Coronary artery (tissue), 2 donors: ENCODE measurements around the gene ZNF576.
"Not testable (repeated sequence)": the region's sequence is repeated elsewhere in the genome, so short reads cannot be mapped to it uniquely, and the experiment has no call there.

Source experiments
- DNase-seq: peaks from one replicate; pipeline ENCODE4 v3.0.0-alpha.2; 2017; ENCODE audit warnings: low spot score
- H3K27ac ChIP-seq, 2 donors: fragments of 200-600 bp; sonication (generic); one replicate each; pipeline ENCODE4 v1.5.1; 2016 to 2019
- H3K4me3 ChIP-seq: fragments of 200-600 bp; sonication (generic); 2 replicates; pipeline ENCODE4 v1.5.1; 2016; ENCODE audit warnings: mild to moderate bottlenecking, moderate library complexity
- CTCF ChIP-seq: fragments of 200-600 bp; sonication (generic); IDR thresholded peaks from one replicate; pipeline ENCODE4 v1.5.1; 2019; ENCODE audit warnings: antibody characterized with exemption

ZNF576 gene

GRCh38 chr19:43594710-43595604, 1.4 kb upstream of the ZNF576 start:
- DNase-seq = no peak
- peak; percentile 45 for TF ChIP-seq CTCF
- peak overlapping the region; percentile 76 to 97 for H3K27ac ChIP-seq
- H3K4me3 ChIP-seq = peak overlapping the region; percentile 67

- DNase-seq = no peak
- H3K27ac ChIP-seq = peak overlapping the region; percentile 76 to 97
- TF ChIP-seq CTCF = no peak
- H3K4me3 ChIP-seq = peak overlapping the region; percentile 67
These were observed 793 bp upstream of the ZNF576 start for GRCh38 chr19:43595605-43595998.

- H3K27ac ChIP-seq = peak overlapping the region; percentile 76 to 97
- DNase-seq = no peak
- H3K4me3 ChIP-seq = peak overlapping the region; percentile 67
- no peak for TF ChIP-seq CTCF
These were observed 557 bp downstream of the ZNF576 start for GRCh38 chr19:43596842-43597461.

GRCh38 chr19:43597876-43598275, 1.5 kb downstream of the ZNF576 start:
- no peak for TF ChIP-seq CTCF
- no peak overlapping the region for H3K27ac ChIP-seq

GRCh38 chr19:43598445-43599240, 2.2 kb downstream of the ZNF576 start:
- Histone ChIP-seq H3K4me3 (no peak overlapping the region), H3K27ac (no peak overlapping the region)
- no peak for DNase-seq
- TF ChIP-seq CTCF = no peak

More at GRCh38 chr19:43597876-43598275, 1.5 kb downstream of the ZNF576 start:
- no peak for DNase-seq
- peak overlapping the region; percentile 67 for H3K4me3 ChIP-seq

GRCh38 chr19:43599635-43600295, 3.4 kb downstream of the ZNF576 start:
- no peak for TF ChIP-seq CTCF
- H3K27ac ChIP-seq = no peak overlapping the region
- no peak overlapping the region for H3K4me3 ChIP-seq
- DNase-seq = no peak

- not testable (repeated sequence) for H3K4me3 ChIP-seq, H3K27ac ChIP-seq, DNase-seq
These were observed 3.9 kb downstream of the ZNF576 start for GRCh38 chr19:43600326-43600725.
